Measurements from ENCODE around the gene CD93. TPM values are rescaled to one million over a fixed set of nuclear protein-coding genes. Genes with fewer than 3 reads are reported as not detected.

The CD93 gene
- total and polyA plus RNA-seq, 7 donors: 7.7 to 35.7 (median 17.6) TPM

DNA sequence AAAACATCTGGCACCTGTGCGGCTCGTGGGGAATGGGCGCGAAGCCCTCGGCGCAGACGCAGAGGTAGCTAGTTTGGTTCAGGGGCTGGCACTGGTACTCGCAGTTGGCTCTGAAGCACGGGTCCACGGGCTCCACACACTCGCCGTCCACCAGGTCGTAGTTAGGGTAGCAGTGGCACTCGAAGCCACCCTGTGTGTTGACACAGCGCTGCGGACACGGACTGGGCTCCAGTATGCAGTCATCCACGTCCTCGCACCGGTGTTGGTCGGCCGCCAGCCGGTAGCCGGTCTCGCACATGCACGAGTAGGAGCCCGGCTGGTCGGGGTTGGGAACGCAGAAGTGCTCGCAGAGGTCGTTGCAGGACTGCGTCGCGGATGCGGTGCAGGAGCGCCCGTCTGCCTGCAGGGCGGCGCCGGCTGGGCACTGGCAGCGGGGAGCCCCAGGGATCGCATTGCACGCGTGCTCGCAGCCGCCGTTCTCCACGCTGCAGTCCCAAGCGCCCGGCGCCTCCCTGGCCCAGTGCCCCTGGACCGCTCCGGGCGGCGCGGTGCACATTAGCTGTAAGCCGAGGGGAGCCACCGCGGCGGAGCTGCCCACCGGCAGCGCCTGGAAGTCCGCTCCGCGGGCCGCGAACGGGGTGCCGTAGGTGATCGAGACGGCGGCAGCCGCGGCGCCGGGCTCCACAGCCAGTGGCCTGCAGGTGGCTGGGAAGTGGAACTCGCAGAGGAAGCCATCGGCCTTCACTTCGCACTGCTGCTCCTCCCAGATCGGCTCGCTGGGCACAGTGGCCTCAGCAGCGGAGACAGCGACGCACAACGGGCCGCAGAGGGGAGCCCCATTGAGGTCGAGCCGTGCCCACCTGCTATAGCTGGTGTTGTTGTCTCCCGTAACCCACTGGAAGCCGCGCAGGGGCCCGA, 37.6 kb downstream of the CD93 start:
- Histone ChIP-seq H3K36me3 (ENCODE audit: insufficient read depth in 1 of 2, low read depth in 1 of 2) (no peaks in the 10 kb centered on the region), H3K27me3 (ENCODE audit: insufficient read depth in 3 of 3, low read length in 2 of 3) (no peaks in the 10 kb centered on the region), H3K4me3 (peak overlapping the region; percentile 75), H3K27ac (peak overlapping the region; percentile 97), H3K9me3 (no peaks in the 10 kb centered on the region), H3K4me1 (peaks cover 18% of the 10 kb centered on the region)
- DNase-seq (peak; percentile 79 to 91), ATAC-seq (peak; percentile 54 to 66 (median 64))
- intact Hi-C loops (cut with DNase I): loop anchor here (2.0 to 10.0 kb wide), 7 partner anchors 130 to 354 kb away; partner anchors contain the start of gene NXT1 (in 1 of the 2)
- TF ChIP-seq, protein P1, sequence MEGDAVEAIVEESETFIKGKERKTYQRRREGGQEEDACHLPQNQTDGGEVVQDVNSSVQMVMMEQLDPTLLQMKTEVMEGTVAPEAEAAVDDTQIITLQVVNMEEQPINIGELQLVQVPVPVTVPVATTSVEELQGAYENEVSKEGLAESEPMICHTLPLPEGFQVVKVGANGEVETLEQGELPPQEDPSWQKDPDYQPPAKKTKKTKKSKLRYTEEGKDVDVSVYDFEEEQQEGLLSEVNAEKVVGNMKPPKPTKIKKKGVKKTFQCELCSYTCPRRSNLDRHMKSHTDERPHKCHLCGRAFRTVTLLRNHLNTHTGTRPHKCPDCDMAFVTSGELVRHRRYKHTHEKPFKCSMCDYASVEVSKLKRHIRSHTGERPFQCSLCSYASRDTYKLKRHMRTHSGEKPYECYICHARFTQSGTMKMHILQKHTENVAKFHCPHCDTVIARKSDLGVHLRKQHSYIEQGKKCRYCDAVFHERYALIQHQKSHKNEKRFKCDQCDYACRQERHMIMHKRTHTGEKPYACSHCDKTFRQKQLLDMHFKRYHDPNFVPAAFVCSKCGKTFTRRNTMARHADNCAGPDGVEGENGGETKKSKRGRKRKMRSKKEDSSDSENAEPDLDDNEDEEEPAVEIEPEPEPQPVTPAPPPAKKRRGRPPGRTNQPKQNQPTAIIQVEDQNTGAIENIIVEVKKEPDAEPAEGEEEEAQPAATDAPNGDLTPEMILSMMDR (IDR thresholded peaks at IDR 0.05): peak; percentile 70
- 1% methylated on average over 74 to 92 of the region's 92 CpGs for WGBS, 3 donors

- no peaks in the 10 kb centered on the region for H3K36me3 ChIP-seq (ENCODE audit: insufficient read depth in 1 of 2, low read depth in 1 of 2)
- DNase-seq: peak; percentile 39 to 72
- H3K4me1 ChIP-seq: peaks cover 18% of the 10 kb centered on the region
- WGBS, 3 donors: 14 to 30% (median 16%) methylated on average over 42 to 47 of the region's 47 CpGs
- peak overlapping the region; percentile 97 for H3K27ac ChIP-seq
- peak in 1 of 4 donors; percentile 4 for ATAC-seq
- H3K9me3 ChIP-seq: no peaks in the 10 kb centered on the region
- H3K4me3 ChIP-seq: peak overlapping the region; percentile 75
- TF ChIP-seq, protein P1 (IDR thresholded peaks at IDR 0.05): no peak
- intact Hi-C loops (cut with DNase I): loop anchor here (2.0 to 10.0 kb wide), 8 partner anchors 131 to 357 kb away; partner anchors contain the start of gene NXT1 (in 1 of the 2)
- no peaks in the 10 kb centered on the region for H3K27me3 ChIP-seq (ENCODE audit: insufficient read depth in 3 of 3, low read length in 2 of 3)
Observed at GRCh38 chr20:23047738-23048214, 38.3 kb downstream of the CD93 start.

DNA sequence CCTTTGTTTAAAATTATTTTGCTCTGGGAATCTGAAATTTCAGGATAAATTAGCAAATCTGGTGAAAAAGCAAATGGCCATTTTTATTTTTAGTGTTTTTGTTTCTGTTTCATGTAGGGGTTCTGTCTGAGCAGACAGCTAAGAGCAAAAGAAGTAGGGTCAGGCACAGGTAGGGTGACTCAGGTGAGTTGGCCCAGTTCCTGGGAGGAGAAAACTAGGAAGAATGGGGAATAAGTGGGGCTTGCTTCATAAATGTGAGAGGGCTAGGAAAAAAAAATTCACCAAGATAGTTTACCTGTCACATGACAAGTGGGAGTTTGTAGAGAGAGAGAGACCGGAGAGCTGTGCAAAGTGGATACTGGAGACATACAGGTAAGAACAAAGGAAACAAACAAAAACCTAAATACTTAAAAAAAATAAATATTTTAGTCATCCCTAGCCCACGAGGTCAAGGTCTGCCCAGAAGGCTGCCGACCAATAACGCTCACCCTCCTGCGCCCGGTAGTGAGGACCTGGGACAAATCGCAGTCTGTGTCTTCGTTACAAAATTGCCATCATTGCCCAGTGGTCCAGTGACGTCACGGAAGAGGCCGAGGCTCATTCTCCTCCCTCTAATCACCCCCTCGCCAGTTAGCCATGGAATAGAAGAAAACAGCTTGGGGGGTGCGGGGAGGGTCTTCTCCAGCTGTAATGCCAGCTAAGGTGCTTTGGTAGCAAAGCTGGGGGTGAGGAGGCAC, 39.0 kb downstream of the CD93 start:
- TF ChIP-seq, protein P1 (IDR thresholded peaks at IDR 0.05): no peak
- WGBS, 3 donors: 45 to 67% (median 53%) methylated on average over 13 of the region's 13 CpGs
- Histone ChIP-seq H3K4me3 (peak overlapping the region; percentile 75), H3K27ac (peak overlapping the region; percentile 97), H3K4me1 (peaks cover 18% of the 10 kb centered on the region), H3K36me3 (ENCODE audit: insufficient read depth in 1 of 2, low read depth in 1 of 2) (no peaks in the 10 kb centered on the region), H3K9me3 (no peaks in the 10 kb centered on the region), H3K27me3 (ENCODE audit: insufficient read depth in 3 of 3, low read length in 2 of 3) (no peaks in the 10 kb centered on the region)
- ATAC-seq (no peak), DNase-seq (no peak)
- intact Hi-C loops (cut with DNase I): loop anchor here (2.0 to 10.0 kb wide), 7 partner anchors 158 to 356 kb away; partner anchors contain the start of gene NXT1 (in 1 of the 2)

GRCh38 chr20:23046431-23046830, 39.7 kb downstream of the CD93 start:
- H3K4me3 ChIP-seq: peak overlapping the region; percentile 75
- no peaks in the 10 kb centered on the region for H3K36me3 ChIP-seq (ENCODE audit: insufficient read depth in 1 of 2, low read depth in 1 of 2)
- TF ChIP-seq, protein P1 (IDR thresholded peaks at IDR 0.05): no peak
- ATAC-seq (no peak), DNase-seq (no peak)
- no peaks in the 10 kb centered on the region for H3K27me3 ChIP-seq (ENCODE audit: insufficient read depth in 3 of 3, low read length in 2 of 3)
- H3K9me3 ChIP-seq: no peaks in the 10 kb centered on the region
- peak overlapping the region; percentile 36 for H3K27ac ChIP-seq
- intact Hi-C loops (cut with DNase I): loop anchor here (2.0 to 10.0 kb wide), 7 partner anchors 158 to 356 kb away; partner anchors contain the start of gene NXT1 (in 1 of the 2)
- H3K4me1 ChIP-seq: peaks cover 18% of the 10 kb centered on the region

Measured in psoas muscle (tissue), 8 donors.